OCI-LY1 (cell line): Measurements from ENCODE around the gene FASTKD1.
"Not testable (repeated sequence)": the region's sequence is repeated elsewhere in the genome, so short reads cannot be mapped to it uniquely, and the experiment has no call there.

Experiments
- H2AFZ ChIP-seq: fragments of 200-600 bp; sonication (generic), shearing (Covaris generic); 2 replicates; pipeline ENCODE4 v1.6.0; 2014; ENCODE audit warnings: antibody characterized with exemption, mild to moderate bottlenecking, low read length
- H3F3A ChIP-seq: fragments of 200-600 bp; sonication (generic), shearing (Covaris generic); 2 replicates; pipeline ENCODE4 v1.6.0; 2014; ENCODE audit warnings: mild to moderate bottlenecking, antibody characterized with exemption, low read length, moderate library complexity; ENCODE audit not compliant: insufficient read depth
- H3K27ac ChIP-seq: fragments of 200-600 bp; sonication (generic); 2 replicates; pipeline ENCODE4 v1.5.1; 2014; ENCODE audit warnings: low read length, mixed run types, mild to moderate bottlenecking, low read depth; ENCODE audit not compliant: poor library complexity, severe bottlenecking
- H3K27me3 ChIP-seq: fragments of 200-600 bp; sonication (generic); 2 replicates; pipeline ENCODE4 v1.6.0; 2014; ENCODE audit warnings: antibody characterized with exemption, mild to moderate bottlenecking, low read length, moderate library complexity; ENCODE audit not compliant: insufficient read depth
- H3K36me3 ChIP-seq: fragments of 200-600 bp; sonication (generic); 2 replicates; pipeline ENCODE4 v1.6.1; 2014; ENCODE audit warnings: mild to moderate bottlenecking, antibody characterized with exemption, low read length, moderate library complexity, mixed read lengths; ENCODE audit not compliant: insufficient read depth
- H3K4me1 ChIP-seq: fragments of 200-600 bp; sonication (generic); 2 replicates; pipeline ENCODE4 v1.5.1; 2014; ENCODE audit warnings: mild to moderate bottlenecking, low read length, moderate library complexity; ENCODE audit not compliant: insufficient read depth, severe bottlenecking
- H3K4me2 ChIP-seq: fragments of 200-600 bp; sonication (generic), shearing (Covaris generic); 2 replicates; pipeline ENCODE4 v1.6.1; 2014; ENCODE audit warnings: low read length
- H3K4me3 ChIP-seq: fragments of 200-600 bp; sonication (generic); 2 replicates; pipeline ENCODE4 v1.5.1; 2014; ENCODE audit warnings: low read length, low read depth, mild to moderate bottlenecking, mixed read lengths; ENCODE audit not compliant: poor library complexity, severe bottlenecking
- H3K79me2 ChIP-seq: fragments of 200-600 bp; shearing (Covaris generic); 2 replicates; pipeline ENCODE4 v1.6.1; 2016; ENCODE audit warnings: mixed run types, low read length, mixed read lengths; ENCODE audit not compliant: insufficient read depth
- H3K9ac ChIP-seq: fragments of 200-600 bp; sonication (generic), shearing (Covaris generic); 2 replicates; pipeline ENCODE4 v1.6.1; 2014; ENCODE audit warnings: mild to moderate bottlenecking, low read length, mixed read lengths
- H3K9me2 ChIP-seq: fragments of 200-600 bp; sonication (generic), shearing (Covaris generic); 2 replicates; pipeline ENCODE4 v1.6.1; 2014; ENCODE audit warnings: low read depth, mild to moderate bottlenecking, low read length, mixed read lengths
- H3K9me3 ChIP-seq: fragments of 200-600 bp; shearing (Covaris generic); 2 replicates; pipeline ENCODE4 v1.6.1; 2014; ENCODE audit warnings: low read length, mixed read lengths
- H4K20me1 ChIP-seq: fragments of 200-600 bp; sonication (generic), shearing (Covaris generic); 2 replicates; pipeline ENCODE4 v1.6.0; 2016; ENCODE audit warnings: mild to moderate bottlenecking, low read length; ENCODE audit not compliant: insufficient read depth
- EZH2 ChIP-seq: fragments of 200-600 bp; sonication (generic), shearing (Covaris generic); IDR thresholded peaks from 2 replicates; pipeline ENCODE4 v1.8.0; 2017; ENCODE audit warnings: borderline replicate concordance, mixed run types, mild to moderate bottlenecking, antibody characterized with exemption, low read length, moderate library complexity, mixed read lengths
- TF ChIP-seq, protein P1 (sequence below): fragments of 200-600 bp; sonication (generic), shearing (Covaris generic); IDR thresholded peaks from 2 replicates; pipeline ENCODE4 v1.5.1; 2017; ENCODE audit warnings: mild to moderate bottlenecking, antibody characterized with exemption, low read length, moderate library complexity, mixed read lengths

The FASTKD1 gene

DNA sequence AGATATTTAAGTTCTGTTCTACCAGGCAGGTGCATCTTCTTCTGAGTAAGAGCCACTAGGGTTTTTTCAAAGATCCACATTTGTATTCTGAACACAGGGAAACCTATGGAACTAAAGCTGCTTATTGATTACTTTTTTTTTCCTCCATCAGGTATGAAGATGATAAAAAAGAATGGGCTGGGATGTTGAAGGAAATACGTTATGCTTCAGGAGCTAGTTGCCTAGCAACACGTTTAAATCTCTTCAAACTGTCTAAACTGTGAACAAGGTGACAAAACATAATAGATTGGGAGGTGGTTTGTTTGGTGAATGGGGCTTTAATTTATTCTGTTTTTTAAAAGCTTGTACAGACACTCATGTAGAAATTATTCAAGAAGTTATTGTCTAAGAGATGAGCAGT, 48.2 kb downstream of the FASTKD1 start:
- Histone ChIP-seq H3K27me3 (no peaks in the 10 kb centered on the region), H4K20me1 (no peaks in the 10 kb centered on the region), H3K36me3 (peaks cover 6% of the 10 kb centered on the region; the same call in 1 of the 2 replicates), H3K9me2 (no peaks in the 10 kb centered on the region), H3K27ac (no peak overlapping the region), H2AFZ (no peak overlapping the region), H3K4me3 (no peak overlapping the region), H3K4me2 (no peak overlapping the region), H3K79me2 (no peaks in the 10 kb centered on the region), H3K4me1 (no peaks in the 10 kb centered on the region), H3K9me3 (no peaks in the 10 kb centered on the region), H3K9ac (no peak overlapping the region), H3F3A (no peaks in the 10 kb centered on the region)
- TF ChIP-seq, protein P1, sequence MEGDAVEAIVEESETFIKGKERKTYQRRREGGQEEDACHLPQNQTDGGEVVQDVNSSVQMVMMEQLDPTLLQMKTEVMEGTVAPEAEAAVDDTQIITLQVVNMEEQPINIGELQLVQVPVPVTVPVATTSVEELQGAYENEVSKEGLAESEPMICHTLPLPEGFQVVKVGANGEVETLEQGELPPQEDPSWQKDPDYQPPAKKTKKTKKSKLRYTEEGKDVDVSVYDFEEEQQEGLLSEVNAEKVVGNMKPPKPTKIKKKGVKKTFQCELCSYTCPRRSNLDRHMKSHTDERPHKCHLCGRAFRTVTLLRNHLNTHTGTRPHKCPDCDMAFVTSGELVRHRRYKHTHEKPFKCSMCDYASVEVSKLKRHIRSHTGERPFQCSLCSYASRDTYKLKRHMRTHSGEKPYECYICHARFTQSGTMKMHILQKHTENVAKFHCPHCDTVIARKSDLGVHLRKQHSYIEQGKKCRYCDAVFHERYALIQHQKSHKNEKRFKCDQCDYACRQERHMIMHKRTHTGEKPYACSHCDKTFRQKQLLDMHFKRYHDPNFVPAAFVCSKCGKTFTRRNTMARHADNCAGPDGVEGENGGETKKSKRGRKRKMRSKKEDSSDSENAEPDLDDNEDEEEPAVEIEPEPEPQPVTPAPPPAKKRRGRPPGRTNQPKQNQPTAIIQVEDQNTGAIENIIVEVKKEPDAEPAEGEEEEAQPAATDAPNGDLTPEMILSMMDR = no peak
- TF ChIP-seq EZH2 = no peak

- H3K9me2 ChIP-seq = no peaks in the 10 kb centered on the region
- TF ChIP-seq, protein P1 = no peak
- no peak for TF ChIP-seq EZH2
- H3K9ac ChIP-seq = no peak overlapping the region
- no peaks in the 10 kb centered on the region for H3K36me3 ChIP-seq
- H3K27ac ChIP-seq = no peak overlapping the region
- no peaks in the 10 kb centered on the region for H3K27me3 ChIP-seq
- H4K20me1 ChIP-seq = no peaks in the 10 kb centered on the region
- no peaks in the 10 kb centered on the region for H3K4me1 ChIP-seq
- H3K9me3 ChIP-seq = no peaks in the 10 kb centered on the region
- no peak overlapping the region for H3K4me3 ChIP-seq
- no peak overlapping the region for H2AFZ ChIP-seq
- no peaks in the 10 kb centered on the region for H3K79me2 ChIP-seq
- no peak overlapping the region for H3K4me2 ChIP-seq
- H3F3A ChIP-seq = no peaks in the 10 kb centered on the region
These were observed 50.0 kb downstream of the FASTKD1 start for GRCh38 chr2:169523681-169524080.

DNA sequence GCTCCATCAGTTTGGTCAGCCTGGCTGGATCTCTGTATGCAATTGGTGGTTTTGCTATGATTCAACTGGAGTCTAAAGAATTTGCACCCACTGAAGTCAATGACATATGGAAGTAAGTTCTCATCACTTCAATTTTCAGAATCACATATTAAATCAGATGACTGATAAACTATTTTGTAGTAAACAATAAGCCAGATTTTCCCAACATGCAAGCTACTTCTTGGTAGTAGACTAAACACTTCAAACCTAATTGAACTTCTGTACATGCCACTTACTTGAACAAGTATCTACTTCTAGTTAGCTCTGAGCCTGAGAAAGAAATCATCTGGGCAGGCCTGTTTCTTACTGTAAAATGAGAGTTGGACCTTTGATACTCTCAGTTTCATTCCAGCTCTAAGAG, 52.8 kb downstream of the FASTKD1 start:
- Histone ChIP-seq H3K9me2 (no peaks in the 10 kb centered on the region), H4K20me1 (no peaks in the 10 kb centered on the region), H3K36me3 (no peaks in the 10 kb centered on the region), H2AFZ (no peak overlapping the region), H3K79me2 (no peaks in the 10 kb centered on the region), H3K27ac (no peak overlapping the region), H3K9ac (no peak overlapping the region), H3K4me2 (no peak overlapping the region), H3K27me3 (no peaks in the 10 kb centered on the region), H3K4me1 (no peaks in the 10 kb centered on the region), H3K9me3 (no peaks in the 10 kb centered on the region), H3K4me3 (no peak overlapping the region), H3F3A (no peaks in the 10 kb centered on the region)
- TF ChIP-seq, protein P1 = no peak
- TF ChIP-seq EZH2 = no peak

GRCh38 chr2:169516488-169516995, 57.1 kb downstream of the FASTKD1 start:
- H3K4me1 ChIP-seq, H4K20me1 ChIP-seq, H3K4me3 ChIP-seq, H2AFZ ChIP-seq, H3K27me3 ChIP-seq, H3K9ac ChIP-seq, H3K9me2 ChIP-seq, H3K79me2 ChIP-seq, H3K4me2 ChIP-seq, H3K27ac ChIP-seq, H3K36me3 ChIP-seq, H3F3A ChIP-seq, H3K9me3 ChIP-seq: not testable (repeated sequence)

DNA sequence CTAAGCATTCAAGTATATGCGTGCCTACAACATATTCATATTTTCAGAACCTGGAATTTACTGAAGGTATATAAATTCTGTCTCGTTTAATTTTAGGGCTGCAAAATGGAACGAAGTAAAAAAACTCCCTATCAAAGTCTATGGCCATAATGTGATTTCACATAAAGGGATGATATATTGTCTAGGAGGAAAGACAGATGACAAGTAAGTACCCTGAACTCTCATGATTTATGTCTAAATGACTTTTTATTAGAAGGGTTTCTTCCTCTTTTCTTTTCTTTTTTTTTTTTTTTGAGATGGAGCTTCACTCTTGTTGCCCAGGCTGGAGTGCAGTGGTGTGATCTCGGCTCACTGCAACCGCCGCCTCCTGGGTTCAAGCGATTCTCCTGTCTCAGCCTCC, 58.9 kb downstream of the FASTKD1 start:
- H3K4me3 ChIP-seq, H3F3A ChIP-seq, H3K27me3 ChIP-seq, H3K4me1 ChIP-seq, H3K9me3 ChIP-seq, H3K27ac ChIP-seq, H3K4me2 ChIP-seq, H3K79me2 ChIP-seq, H2AFZ ChIP-seq, H3K9ac ChIP-seq, H3K36me3 ChIP-seq, H3K9me2 ChIP-seq, H4K20me1 ChIP-seq: not testable (repeated sequence)
